GM21786 (cell line): Measurements from ENCODE around the gene GNA12.

Source experiments
- ATAC-seq: cut with Tn5 transposase; IDR thresholded peaks from one replicate; pipeline ENCODE4 v1.9.1; 2021; ENCODE audit not compliant: unreplicated experiment

GNA12 gene

DNA sequence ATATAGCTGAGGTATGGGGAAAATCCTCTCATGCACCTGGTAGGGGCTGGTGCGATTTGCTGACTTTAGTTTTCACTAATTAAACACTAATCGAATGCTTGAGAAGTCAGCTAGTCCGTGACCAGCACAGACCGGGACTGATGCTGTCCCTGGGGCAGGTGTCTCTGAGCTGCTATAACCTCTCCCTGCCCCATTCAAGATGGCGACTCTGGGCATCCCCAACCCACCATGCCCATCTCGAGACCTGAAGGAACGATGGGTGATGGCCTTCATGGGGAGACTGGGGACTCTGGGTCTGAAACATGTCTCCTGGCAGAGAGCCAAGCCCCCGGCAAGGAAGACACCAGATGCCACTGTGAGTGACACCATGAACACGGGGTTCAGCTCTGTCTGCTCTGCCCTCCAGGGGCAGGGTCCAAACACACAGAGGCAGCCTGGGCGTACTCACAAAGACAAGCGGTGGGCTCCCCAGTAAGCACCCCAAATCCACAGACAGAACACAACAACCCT, 57.4 kb downstream of the GNA12 start:
- no peak for ATAC-seq

DNA sequence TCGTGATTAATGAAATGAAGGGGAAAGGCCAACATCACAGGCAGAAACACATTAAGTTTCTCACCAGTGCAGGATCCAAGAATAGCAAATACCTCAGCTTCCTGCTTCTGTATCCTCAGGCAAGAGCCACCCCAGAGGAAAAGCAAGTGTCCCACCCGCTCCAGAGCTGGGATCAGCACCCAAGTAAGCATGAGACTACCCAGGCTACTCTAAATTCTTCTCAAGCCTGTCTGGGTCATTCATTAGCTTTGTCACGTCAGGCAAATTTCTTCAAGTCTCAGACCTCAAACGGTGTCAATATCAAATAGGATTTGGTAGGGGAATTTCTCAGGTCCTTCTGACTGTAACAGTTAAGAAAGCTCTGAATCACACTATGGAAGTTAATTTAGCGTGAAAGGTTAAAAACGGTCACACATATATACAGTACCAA, 59.0 kb downstream of the GNA12 start:
- peak; percentile 69 for ATAC-seq

DNA sequence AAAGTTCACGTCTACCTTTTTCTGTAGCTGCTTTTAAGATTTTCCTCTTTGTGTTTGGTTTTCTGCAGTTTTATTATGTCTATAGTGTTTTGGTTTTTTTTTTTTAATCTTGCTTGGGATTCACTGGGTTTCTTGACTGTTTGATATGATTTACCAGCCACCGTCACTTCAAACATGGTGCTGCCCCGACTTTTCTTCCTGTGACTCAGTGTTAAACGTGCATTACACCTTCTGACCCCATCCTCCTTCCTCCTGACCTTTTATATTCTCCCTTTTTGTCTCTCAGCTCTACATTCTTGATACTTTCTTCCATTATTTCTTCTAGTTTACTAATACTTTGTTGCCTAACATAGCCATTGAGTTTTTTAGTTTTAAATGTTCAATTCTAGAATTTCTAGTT, 61.5 kb downstream of the GNA12 start:
- ATAC-seq, result no peak

DNA sequence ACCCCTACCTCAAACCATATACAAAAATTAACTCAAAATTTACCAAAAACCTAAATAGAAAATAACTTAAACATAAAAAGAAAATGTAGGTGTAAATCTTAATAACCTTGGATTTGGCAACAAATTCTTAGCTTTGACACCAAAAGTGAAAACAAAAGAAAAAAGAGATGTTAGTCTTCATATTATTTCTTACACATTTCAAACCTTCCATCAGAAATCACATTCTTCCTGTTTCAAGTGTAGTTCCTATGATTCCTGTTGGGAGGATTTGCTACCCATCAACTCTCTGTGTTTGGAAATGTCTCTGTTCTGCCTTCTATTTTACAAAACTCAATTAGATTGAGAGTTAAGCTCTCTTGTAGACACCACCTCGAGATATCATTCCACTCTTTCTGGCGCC, 62.0 kb downstream of the GNA12 start:
- ATAC-seq, result no peak

DNA sequence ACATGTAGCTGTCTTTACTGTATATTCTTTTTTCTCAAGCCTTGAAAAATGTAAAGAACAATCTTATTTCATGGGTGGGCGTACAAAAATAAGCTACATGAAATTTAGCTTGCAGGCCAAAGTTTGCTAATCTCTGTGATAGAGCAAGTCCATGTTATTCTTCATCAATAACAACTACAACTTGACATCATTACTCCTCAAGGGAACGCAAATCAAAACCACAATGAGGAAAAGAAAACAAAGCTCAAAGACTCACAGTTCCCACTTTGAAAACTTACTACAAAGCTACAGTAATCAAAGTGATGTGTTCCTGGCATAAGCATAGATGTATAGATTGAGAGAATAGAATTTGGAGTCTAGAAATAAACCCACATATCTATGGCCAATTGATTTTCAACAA, 62.5 kb downstream of the GNA12 start:
- ATAC-seq, result no peak

DNA sequence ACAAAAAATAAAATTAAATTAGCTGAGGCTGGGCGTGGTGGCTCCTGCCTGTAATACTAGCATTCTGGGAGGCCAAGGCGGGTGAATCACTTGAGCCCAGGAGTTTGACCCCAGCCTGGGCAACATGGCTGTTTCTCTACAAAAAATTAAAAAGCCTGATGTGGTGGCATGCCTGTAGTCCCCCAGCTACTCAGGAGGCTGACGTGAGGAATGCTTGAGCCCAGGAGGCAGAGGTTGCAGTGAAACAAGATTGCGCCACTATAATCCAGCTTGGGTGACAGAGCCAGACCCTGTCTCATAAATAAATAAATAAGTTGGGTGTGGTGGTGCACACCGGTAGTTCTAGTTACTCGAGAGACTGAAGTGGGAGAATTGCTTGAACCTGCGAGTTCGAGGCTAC, 65.1 kb downstream of the GNA12 start:
- ATAC-seq, result no peak

DNA sequence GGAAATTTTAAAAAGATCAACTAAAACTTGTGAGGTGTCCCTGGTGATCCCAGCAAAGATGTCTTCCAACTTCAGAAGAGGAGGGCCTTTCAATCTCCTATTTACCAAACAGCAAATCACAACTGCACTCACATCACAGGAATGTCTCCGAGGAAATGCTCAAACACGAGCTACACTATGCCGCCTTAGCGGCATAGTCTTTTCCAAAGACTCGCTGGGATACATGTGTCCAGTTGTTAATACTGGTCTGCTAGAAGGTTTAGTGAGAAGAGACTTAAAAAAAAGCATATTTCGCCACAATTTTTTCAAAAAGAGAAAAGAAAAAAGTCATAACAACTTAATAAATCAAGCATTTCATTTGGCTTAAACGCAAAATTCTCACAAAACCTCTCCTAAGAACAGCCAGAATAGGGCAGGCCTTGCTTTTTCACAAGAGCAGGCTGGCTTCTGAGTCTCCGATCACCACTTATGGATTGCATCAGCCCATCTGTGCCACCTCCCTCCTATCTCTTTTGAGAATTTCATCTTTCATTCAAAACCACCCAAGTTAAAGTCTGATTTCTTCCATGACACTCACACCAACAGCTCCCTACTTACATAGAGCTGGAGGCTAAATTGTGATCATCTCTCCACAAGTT, 66.1 kb downstream of the GNA12 start:
- ATAC-seq, result no peak

DNA sequence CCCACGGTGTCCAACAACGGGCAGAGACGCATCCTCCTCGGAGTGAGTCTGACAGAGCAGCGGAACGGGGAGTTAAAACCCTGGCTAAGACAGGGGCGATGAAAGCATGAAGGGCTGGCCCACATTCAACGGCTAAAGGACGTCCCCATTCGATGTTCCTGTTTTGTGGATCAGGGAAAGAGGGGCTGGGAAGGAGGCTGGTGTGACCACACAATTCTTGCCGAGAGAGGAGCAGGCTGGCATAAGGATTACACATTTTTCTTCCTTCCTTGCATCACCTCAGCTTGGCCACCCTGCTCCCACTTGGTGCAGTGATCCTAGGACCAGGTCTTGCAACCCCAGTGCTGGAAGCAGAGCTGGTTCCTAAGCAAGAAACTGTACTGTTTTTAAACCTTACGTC, 67.7 kb downstream of the GNA12 start:
- ATAC-seq, result no peak

DNA sequence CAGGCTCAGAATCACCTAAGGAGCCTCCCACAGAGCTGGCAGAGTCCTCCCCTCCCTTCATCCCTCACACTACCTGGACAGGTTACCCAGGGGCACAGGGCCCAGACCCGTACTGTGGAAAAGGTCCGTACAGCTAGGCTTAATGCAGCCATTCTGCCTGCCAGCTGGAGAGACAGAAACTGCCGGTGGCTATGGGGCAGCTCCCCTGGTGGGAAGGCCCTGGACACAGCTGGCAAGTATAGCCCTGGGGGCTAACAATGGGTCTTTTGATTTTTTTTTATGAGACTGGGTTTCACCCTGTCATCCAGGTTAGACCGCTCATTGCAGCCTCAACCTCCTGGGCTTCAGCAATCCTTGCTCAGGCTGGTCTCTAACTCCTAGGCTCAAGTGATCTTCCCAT, 68.3 kb downstream of the GNA12 start:
- no peak for ATAC-seq

DNA sequence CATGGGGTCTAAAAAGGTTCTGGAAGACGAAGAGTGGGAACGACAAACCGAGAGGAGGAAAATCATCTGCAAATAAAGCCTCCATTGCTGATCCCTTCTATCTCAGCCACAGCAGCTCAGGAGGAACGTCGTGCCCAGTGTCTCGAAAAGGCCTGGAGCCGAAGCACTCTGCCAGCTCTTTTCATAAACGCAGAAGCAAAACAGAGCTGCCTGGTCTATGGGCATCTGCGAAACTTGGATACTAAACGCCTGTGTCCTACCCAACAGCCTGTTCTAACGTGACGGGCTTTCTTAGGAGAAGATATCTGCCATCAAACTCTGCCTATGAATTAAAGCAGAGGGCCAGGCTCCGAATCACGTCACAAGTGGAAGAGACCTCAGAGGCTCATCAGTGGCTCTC, 68.7 kb downstream of the GNA12 start:
- ATAC-seq, result no peak

DNA sequence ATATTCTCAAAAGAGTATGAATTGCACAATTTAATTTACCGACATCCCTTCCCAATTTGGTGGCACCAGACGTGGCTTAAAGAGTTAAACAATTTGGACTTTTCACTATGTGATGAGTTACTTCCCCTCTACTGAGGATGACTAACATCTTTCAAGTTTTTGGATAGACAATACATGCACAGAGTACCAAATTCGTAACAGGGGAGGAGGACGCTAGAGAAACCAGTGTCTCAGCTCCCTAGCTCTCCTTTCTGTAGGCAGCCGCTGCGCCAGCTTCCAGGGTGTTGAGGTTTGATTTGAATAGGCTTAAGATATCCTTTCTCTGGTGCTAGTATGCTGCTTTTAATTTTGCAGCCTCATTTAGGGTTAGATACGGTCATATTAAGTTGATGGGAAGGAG, 69.2 kb downstream of the GNA12 start:
- no peak for ATAC-seq

DNA sequence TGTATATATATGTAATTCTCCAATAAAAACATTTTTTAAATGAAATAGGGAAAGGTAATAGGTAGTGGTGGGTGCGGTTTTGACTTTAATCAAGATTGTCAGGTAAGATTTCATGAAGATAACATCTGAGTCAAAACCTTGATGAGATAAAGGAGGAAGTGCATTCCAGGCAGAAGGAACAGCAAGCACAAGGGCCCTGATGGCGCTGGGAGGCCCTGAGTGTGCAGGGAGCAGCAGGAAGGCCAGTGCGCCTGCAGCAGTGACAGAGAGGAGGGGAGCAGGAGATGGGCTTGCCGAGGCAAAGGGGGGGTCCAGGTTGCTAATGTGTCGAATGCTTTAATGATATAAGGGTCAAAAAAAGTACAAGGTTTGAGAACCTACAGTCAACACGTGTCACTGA, 69.8 kb downstream of the GNA12 start:
- ATAC-seq, result no peak

DNA sequence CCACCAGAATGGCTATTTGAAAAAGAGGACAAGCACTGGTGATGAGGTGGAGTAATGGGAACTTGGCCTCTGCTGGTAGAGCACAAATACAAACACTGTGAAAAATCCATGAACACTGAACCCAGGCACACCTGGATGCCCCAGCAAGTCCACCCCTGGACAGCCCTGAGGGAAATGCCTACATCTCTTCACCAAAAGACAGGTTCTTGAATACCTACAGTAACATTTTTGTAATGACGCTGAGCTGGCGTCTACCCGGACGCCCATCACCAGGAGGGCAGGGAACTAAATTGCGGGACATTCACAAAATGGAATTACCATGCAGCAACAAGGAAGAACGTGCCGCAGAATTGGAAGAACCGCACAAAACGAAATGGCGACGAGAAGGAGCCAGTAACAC, 70.5 kb downstream of the GNA12 start:
- ATAC-seq, result no peak

DNA sequence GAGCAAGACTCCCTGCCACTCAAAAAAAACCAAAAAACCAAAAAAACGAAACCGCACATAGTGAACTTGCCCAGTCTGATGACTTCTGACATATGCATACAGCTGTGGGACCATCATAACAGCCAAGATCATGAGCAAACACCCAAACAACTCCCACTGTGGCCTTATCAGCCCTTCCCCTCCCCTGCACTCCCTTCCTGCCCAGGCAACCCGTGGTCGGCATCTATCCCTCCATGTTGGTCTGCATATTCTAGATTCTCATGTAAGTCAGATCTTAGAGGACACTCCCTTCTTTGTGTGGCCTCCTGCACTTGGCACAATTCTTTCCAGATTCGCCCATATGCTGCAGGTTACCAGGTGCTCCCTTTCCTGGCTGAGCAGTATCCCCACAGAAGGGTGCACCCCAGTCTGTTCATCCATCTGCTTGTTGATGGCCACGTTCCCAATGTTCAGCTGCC, 72.8 kb downstream of the GNA12 start:
- no peak for ATAC-seq

DNA sequence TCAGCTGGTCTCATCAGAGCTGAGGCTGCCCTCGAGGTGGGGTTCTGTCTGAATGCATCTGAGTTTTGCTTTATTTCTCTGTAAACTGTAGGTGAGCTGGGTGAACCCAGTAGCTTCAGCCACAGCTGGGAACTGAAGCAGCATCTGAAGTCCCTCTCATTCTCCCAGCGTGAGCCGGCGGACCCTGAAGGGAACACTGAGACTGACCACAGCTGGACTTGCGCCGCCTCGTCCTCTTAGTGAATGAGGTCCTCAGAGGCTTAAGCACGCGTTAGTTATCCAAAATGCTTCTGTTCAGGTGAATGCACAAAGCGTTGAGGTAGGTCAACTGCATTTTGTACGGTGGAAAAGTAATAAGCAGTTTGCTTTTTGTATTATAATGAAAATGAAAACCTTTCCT, 79.5 kb downstream of the GNA12 start:
- no peak for ATAC-seq

DNA sequence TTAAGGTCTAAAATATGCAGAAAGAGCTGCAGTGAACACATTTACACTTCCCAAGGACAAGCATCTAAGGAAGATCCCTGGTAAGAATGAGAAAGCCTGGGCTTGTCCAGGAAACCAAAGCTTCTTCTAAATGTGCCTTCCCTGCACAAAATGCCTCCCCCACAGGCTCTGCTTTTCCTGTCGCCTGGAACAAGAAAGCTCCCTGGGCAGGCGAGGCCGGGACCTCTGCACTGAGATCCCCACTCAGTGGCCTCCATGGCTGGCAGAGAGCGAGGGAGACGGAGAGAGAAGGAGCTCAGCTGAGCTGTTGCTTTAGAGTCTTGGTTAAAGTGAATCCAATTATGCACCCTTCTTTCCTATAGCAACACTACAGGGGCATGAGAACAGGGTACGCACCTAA, 80.5 kb downstream of the GNA12 start:
- ATAC-seq, result no peak

DNA sequence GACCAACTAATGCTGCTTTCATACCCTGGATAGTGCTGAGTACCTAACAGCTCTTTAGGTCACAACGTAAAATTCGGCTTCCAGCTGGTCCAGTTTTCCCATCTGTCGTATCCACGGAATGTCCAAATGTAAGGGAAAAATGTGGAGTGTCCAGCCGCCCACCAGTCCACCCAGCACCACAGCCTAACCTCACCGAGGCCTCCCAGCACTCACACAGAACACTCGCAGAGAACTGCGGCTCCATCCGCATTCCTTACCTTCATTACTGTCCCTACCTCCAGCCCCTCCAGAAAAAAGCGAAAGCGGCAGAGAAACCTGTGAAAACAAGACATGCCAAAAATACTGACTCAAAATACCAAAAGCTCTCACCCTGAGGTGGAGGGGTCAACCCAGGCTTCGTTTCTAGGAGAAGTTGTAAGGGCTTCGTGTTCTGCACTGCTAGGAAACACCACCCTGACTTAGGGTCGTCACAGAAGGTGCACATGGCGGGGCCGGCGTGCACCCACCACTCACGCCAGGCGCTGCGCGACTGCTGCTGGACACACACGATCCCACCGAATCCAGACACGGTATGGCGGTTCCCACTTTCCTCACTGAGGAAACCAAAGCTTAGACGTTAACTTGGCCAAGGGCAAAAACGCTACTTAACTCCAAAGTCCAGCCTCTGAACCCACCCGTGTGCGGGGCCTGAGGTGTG, 82.2 kb downstream of the GNA12 start:
- ATAC-seq, result no peak

DNA sequence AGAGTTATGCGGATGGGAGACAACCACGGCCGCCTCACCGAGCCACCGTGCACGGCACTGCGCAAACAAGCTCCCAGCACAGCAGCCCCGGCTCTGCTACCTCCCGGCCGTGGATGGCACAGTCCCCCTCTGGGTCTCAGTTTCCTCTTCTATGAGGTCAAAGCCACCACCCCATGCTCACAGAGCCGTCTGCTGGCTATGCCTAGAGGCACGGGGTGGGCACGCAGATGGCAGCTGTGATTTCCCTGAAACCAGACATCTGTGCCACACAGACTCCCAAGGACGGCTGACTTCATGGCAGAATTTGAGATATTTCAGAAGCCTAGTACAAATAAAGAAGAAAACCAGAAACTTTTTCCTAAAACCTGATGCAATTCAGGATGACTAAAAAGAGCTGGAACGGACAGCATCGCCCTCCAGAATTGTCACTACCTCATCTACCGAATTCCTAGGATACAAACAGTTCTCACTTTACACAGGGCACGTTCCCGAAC, 82.9 kb downstream of the GNA12 start:
- no peak for ATAC-seq

DNA sequence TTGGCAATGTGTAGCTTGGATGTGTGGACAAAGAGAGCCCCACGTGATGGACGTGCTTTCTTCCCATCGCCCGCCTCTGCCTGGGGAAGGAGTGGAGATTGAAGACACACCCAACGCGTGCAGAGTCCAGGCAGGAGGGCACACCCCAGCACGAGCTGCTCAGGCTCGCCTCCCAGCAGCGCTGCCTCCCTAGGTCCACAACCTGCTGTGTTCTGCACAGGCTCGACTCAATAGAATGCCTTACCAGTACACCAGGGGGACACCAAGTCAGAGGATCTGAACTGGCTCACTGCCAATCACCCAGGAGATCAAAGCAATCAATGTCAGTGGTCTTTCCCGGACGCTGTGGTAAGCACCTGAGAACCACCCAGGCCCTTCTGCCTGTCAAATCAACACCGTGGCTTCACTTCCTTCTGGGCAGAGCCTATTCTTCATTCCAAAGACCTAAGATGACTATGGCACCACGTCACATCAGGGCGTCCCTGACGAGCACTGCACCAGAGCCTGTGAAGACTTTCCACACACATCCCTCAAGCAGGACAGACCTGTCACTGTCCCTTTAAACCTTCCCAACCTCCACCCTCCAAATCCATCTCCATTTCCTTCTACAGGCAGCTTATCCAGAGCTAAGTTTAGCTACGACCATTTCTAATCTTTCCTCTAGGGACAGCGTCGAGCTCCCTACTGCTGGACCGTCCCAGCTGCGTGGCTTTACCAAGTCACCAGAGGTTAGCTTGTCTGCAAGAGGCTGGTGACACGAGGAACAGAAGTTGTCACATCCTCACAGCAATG, 83.8 kb downstream of the GNA12 start:
- no peak for ATAC-seq

DNA sequence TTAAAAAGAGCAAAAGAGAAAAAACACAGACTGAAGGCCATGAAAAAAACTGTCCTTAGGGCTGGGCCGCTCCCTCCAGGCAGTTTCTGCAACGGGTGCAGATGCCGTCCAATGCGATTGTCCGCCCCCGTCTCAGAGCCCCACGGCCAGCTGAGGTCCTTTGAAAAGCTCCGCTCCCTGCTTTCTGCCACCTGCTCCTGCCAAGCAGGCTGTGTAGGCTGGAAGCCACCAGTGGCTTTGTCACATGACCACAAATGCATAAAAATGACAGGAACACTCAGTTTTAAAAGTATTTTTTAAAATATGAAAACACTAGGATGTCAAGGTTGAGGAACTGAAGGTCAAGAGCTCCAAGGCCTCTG, 84.4 kb downstream of the GNA12 start:
- ATAC-seq, result no peak

DNA sequence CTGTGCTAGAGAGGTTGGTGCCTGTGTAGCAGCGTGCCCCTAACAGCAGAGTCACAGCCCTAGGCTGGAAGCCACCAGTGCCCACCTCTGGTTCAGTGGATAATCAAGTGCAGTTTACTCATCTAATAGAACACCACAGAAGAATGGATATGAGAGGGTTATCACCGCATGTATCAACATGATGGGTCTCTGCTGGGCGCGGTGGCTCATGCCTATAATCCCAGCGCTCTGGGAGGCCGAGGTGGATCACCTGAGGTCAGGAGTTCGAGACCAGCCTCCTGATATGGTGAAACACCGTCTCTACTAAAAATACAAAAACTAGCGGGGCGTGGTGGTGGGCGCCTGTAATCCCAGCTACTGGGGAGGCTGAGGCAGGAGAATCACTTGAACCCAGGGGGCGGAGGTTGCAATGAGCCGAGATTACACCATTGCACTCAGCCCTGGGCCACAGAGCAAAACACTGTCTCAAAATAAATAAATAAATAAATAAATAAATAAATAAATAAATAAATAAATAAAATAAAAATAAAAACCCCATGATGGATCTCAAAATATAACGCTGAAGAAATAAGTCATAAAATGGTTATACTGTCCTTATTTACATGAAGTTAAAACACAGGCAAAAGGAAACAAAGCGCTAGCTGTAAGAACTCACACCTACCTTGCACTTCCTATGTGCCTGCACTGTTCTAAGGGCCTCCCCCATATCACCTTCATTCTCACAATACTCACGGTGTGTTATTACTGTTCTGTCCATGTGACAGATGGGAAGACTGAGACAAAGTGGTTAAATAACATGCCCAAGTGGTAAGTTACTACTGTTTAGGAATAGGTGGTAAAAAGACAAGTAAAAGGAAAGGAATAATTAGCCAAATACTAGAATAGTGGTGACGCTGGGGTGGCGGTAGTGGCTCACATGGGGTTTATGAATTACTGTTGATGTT, 85.2 kb downstream of the GNA12 start:
- ATAC-seq, result no peak
